ENCODE results near the gene ABCD3.

GRCh38 chr1:94552071-94552586 is 133.9 kb downstream of the ABCD3 start:
- TF ChIP-seq, protein P1, sequence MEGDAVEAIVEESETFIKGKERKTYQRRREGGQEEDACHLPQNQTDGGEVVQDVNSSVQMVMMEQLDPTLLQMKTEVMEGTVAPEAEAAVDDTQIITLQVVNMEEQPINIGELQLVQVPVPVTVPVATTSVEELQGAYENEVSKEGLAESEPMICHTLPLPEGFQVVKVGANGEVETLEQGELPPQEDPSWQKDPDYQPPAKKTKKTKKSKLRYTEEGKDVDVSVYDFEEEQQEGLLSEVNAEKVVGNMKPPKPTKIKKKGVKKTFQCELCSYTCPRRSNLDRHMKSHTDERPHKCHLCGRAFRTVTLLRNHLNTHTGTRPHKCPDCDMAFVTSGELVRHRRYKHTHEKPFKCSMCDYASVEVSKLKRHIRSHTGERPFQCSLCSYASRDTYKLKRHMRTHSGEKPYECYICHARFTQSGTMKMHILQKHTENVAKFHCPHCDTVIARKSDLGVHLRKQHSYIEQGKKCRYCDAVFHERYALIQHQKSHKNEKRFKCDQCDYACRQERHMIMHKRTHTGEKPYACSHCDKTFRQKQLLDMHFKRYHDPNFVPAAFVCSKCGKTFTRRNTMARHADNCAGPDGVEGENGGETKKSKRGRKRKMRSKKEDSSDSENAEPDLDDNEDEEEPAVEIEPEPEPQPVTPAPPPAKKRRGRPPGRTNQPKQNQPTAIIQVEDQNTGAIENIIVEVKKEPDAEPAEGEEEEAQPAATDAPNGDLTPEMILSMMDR (conservative IDR thresholded peaks at IDR 0.05; ENCODE audit: low read length): no peak
- TF ChIP-seq EZH2phosphoT487 (IDR thresholded peaks at IDR 0.05; ENCODE audit: borderline replicate concordance): no peak
